Activated CD4-positive, alpha-beta T cell treated with anti-CD3 and anti-CD28 coated beads, Interleukin-2, Interleukin-4, amounts not matched to agents 100 ng/mL and 50 ng/mL, durations not matched to agents 16 hours and 8 hours (primary cell): ENCODE results near the gene BACE2.

Source experiments
- DNase-seq: peaks from one replicate; pipeline ENCODE4 v3.0.0-alpha.2; 2020; ENCODE audit warnings: low spot score

BACE2 gene

DNA sequence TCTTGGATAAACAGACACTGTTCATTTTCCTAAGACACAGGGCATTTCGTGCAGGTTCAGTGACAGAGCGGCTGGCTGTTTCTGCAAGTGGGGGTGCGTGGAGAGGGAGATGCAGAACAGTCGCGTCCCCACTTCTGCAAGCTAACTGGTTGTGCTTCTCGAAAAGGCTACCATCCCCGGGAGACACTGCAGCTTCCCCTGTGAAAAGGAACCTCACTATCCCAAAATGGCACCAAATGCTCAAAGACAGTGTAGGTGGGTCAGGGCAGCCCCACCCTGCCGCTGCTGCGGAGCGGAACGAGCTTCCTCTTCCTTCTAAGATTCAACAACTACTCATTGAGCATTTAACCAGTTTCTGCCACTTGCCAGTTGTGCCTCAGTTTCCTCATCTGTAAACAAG, 19.2 kb upstream of the BACE2 start:
- DNase-seq: no peak

- no peak for DNase-seq
Observed at GRCh38 chr21:41149199-41149598, 18.8 kb upstream of the BACE2 start.

DNA sequence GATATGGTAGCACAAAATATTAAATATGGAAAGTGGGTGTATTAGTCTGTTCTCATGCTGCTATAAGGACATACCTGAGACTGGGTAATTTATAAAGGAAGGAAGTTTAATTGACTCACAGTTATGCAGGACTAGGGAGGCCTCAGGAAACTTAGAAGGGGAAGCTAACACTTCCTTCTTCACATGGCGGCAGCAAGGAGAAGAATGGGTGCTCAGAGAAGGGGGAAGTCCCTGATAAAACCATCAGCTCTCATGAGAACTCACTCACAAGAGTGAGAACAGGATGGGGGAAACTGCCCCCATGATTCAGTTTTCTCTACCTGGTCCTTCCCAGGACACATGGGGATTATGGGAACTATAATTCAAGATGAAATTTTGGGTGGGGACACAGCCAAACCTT, 15.8 kb upstream of the BACE2 start:
- DNase-seq: no peak

DNA sequence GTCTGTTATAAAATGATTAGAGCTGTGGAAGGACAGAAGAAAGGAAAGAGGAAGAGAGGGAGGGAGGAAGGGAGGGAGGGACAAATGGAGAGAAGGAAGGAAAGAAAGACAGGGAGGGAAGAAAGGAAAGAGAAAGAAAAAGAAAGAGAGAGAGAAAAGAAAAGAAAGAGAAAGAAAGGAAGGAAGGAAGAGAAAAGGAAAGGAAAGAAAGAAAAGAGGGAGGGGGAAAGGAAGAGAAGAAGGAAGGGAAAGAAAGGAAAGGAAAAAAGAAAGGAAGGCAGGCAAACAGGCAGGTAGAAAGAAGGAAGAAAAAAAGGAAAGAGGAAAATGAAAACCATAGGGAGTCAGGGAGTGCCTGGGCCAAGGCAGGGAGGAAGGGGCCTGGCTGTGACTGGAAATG, 14.5 kb upstream of the BACE2 start:
- no peak for DNase-seq

DNA sequence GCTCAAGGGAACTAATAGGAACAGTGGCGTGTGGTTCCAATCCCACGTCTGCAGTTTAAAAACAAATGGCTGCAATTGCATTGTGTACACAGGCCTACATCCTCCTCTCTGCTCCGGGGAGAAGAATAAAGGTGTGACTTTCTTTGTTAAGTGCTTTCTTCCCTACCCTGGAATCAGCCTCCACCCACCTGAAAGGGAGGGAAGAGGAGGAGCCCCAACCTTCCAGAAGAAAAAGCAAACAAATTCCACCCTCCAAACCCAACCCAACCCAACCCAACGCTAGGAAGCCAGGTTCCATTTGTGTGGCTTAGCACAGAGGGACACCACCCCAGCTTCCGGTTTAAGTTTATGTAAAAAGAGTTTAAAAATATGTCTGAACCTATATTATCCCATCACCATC, 11.8 kb upstream of the BACE2 start:
- DNase-seq: no peak

GRCh38 chr21:41158026-41158425, 9.9 kb upstream of the BACE2 start:
- DNase-seq: no peak

DNA sequence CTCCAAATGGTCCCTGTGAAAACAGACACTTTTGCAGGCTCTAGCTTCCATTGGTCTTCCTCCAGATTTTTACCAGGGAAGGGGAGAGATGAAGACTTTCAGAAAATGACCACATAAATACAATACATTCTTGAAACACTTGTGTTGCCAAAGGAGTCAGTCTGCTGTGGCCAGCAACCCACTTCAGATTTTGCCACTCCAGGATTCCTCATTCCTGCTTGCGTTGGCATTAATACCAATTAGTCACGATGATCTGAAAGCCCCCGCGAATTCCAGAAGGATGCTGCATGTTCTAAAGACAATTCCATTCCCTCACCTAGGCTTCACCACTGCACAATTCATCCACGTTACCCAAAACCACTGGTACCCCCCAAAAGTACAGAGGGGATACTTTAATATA, 7.9 kb upstream of the BACE2 start:
- DNase-seq: no peak

DNA sequence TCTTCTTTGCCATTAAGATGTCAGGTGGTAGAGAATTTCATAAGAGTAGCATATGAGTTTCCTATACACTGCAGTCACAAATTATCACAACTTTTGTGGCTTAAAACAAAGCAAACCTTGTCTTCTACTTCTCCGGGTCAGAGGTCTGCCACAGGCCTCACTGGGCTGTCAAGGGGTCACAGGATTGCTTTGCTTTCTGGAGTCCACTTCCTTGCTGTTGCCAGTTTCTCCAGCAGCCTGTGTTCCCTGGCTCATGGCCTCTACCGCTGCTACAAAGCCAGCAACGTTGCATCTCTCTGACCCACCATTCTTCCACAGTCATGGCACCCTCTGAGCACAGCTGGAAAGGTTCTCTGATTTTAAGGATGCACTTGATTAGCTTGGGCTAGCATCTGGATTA, 6.5 kb upstream of the BACE2 start:
- no peak for DNase-seq

- no peak for DNase-seq
Observed at GRCh38 chr21:41162096-41162495, 5.9 kb upstream of the BACE2 start.

GRCh38 chr21:41163091-41163490, 4.9 kb upstream of the BACE2 start:
- no peak for DNase-seq

DNA sequence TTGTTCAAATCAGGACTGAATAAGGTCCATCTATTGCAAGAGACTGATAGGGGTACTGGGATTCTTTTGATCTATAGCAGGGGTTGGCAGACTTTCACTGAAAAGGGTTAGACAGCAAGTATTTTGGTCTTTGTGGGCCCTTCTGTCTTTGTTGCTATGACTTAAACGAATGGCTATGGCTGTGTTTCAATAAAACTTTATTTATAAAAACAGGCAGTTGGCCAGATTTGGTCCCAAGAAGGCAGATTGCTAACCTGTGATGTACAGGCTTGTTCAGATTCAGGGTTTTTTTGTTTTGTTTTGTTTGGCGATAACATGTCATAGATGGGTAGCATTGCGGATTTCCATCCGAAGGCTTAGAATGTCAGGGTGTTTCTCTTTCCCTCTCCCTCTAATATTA, 3.9 kb upstream of the BACE2 start:
- no peak for DNase-seq

DNA sequence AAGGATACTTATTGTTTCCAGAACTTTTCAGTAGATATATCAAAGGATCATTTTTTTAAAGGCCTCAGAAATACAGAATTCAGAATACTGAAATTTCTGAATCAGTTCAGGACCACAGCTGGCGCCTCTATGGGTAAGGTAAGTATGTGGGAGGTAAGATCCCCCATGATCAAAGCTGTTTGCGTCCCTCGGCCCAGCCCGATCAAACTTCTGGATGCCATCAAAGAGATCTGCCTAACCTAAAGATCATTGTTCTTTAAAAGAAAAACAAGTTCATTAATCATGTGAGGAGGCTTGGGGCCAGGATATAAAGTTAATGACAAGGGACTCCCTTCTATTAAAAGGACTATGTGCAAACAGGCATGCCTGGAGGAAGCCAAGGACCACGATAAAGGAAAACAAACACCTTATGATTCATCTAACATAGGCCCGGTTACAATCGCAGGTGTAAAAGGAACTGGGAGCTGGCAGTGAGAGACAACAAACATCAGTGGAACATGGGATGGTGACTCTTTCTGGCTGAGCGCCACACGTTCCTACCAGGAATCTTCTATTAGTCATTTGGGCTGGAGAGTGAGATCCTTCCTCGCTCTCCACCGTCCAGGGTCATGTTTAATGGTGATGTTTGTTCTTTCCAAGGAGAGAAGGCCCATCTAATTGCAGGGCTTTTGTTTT, 2.8 kb upstream of the BACE2 start:
- no peak for DNase-seq

DNA sequence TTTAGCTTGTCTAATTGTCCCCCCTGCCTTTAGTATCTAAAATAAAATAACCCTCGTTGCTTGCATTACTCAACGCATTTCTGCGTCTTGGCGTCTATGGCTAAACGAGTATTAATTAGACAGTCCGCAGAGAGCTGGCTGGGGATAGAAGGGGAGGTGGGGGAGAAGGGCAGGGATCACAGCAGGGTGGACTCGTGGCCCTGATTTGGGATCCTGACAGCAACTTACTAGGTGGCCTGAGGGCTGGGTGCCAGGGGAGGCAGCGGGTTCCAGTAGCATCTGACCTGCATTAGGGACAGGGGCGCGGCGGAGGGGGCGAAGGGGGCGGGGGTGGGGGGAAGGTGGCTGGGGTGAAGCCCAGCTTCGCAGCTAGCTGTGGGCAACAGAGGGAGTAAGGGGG, 1.1 kb upstream of the BACE2 start:
- no peak for DNase-seq

DNA sequence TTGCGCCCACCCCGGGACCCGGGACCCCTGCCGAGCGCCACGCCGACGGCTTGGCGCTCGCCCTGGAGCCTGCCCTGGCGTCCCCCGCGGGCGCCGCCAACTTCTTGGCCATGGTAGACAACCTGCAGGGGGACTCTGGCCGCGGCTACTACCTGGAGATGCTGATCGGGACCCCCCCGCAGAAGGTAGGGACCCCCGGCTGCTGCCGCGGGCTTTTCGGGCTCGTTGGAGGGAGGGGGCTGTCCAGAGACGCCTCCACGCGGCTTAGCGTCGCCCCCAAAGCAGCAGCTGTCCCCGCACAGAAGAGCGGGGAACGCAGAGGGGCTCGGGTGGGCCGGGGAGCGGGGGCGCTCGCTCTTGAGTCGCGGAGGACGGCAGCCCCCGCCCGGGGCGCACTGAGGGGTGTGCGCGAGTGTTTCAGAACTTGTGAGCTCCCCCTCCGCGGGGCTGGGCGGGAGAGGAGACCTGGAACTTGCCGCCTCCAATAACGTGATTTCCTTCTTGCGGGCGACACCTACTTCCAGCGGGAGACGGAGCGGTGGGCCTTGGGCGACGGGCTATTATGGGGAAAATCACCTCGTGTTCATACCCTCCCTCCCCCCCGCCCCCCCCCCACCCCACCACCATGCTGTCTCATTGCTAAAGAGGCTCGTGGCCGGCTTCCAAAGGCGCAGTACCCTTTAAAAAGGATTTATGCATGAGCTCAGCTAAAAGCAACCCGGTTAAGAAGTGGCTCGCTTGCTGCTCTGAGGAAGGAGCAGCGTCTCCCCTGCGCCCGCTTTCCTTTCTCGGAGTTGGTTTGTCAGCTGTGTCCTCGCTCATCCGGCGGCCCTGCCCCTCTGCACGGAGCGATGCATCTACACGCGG, 664 bp downstream of the BACE2 start:
- no peak for DNase-seq

DNA sequence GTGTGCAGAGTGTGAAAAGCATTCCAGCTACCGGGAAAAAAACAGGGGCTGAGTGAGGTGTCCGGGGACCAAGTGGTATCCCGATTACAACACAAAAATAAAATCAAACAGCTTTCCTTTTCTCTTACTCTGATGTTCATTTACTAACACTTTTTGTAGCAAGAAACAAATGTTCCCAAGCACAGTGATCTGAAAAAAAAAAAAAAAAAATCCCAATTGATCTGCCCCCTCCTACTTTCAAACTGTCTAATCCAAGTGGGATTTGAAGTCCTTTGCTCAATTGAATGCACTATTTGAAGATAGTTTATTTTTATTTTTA, 1.3 kb downstream of the BACE2 start:
- DNase-seq: no peak

DNA sequence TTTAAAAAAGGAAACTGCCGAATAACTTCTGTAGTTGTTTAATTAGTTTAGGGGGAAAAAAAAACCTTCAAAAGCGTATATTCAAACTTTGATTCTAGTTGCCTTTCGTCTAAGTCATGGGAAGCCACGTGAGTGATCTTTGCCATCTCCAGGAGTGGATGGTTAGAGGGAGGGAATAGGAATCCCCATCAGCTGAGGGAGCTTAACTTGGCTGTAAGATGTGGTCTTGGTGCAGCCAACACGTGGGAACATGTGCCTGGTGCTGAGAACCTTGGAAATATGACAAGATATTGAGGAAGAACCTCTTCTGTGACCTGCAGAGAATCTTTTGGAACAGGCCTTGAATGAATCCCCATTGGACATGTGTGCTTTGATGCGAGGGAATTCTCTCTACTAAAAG, 1.7 kb downstream of the BACE2 start:
- no peak for DNase-seq

- DNase-seq: peak; percentile 9
Observed at GRCh38 chr21:41170442-41170841, 2.5 kb downstream of the BACE2 start.

- DNase-seq: no peak
Observed at GRCh38 chr21:41170859-41171609, 3.1 kb downstream of the BACE2 start.

DNA sequence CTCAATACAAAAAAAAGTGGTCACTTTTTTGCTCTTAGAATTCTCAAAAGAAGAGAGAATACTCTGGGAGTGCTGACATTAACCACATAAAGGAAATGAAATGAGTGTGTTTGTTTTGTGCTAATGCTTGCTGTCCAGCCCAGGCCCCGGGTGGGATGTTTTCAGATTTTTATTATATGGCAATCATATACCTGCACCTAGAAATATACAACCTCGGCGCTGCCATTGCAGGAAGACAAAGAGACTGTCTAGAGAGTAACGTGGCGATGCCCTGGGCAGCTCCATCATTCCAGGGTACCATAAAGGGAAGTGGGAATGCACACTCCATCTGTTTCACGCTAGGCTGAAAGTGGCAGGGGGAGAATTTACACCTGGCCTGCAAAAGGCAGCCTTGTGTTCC, 7.1 kb downstream of the BACE2 start:
- no peak for DNase-seq

DNA sequence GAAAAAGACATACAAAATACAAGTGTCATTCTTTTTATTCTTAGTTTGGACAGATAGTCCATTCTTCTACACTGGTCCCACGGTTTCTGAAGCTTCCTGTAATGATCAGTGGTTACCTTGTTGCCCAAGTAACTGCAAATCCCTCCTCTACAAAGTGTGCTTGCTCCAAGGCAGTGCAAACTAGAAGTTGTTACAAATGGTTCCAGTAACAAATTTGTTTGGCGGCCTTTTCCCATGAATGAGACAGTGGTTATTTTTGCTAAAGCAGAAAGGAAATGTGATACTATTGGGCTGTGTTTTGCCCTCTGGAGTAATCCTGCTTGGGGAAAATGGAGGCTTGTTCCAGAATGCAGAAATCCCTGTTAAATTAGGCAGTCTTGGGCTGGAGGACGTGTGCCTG, 8.9 kb downstream of the BACE2 start:
- DNase-seq: no peak

GRCh38 chr21:41180752-41181151, 12.8 kb downstream of the BACE2 start:
- DNase-seq: no peak

DNA sequence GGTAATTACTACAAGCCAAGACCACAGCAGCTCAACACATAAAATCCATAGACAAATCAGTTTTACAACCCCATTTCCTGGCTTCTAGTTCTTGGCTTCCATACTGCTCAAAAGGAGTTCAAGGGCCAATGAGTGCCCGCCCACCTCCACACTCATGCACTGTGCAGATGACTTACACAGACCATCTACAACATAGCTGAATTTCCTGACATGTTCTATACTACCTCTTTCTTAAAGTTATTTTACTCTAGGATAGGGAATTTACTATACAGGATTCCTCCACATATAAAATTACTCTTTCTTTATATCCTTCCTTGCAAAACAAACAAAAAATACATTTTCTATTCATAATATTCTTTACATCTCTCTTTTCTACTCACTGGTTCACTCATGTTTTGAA, 14.6 kb downstream of the BACE2 start:
- no peak for DNase-seq

DNA sequence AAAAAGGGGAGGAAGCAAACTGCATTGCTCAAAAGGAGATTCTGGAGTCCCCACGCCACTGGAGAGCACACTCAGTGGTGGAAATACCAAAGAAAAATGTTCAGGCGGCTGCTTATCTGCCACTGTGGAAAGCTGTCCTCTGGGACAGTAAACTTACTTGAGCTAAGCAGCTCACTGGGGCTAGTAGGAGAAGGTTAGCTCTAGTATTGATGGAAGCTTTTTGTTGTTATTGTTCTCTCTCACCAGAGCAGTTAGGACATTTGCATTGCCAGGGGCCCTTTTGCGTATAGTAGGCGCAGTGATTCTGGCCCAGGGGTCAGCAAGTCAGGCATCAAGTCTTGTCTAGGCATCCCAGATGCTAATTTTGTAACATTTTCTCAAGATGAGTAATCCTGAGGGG, 15.6 kb downstream of the BACE2 start:
- no peak for DNase-seq
